HepG2 (cell line): ENCODE results near the gene TANGO6. TPM values are rescaled to one million over a fixed set of nuclear protein-coding genes. Genes with fewer than 3 reads are reported as not detected.

ENCODE experiments used
- ATF6 ChIP-seq: sonication (generic); formaldehyde crosslinking; conservative IDR thresholded peaks from 2 replicates; pipeline ENCODE4 v1.4.0; 2020; ENCODE audit warnings: missing genetic modification reagents
- CENPX ChIP-seq: sonication (generic); formaldehyde crosslinking; IDR thresholded peaks from 2 replicates; pipeline ENCODE4 v1.9.0; 2021; ENCODE audit warnings: mild to moderate bottlenecking, missing genetic modification reagents, moderate library complexity
- CREM ChIP-seq, 2 experiments: sonication (generic) in 1 of 2; formaldehyde crosslinking in 1 of 2; IDR thresholded peaks; 2 replicates each; pipeline versions ENCODE4 v1.4.0 to v1.6.1; 2016 to 2020; ENCODE audit warnings: antibody characterized with exemption in 1 of 2, mild to moderate bottlenecking in 1 of 2, missing genetic modification reagents in 1 of 2
- GATAD1 ChIP-seq: IDR thresholded peaks from 2 replicates; pipeline ENCODE4 v1.6.1; 2016; ENCODE audit warnings: missing genetic modification reagents, missing compliant biosample characterization
- HDAC1 ChIP-seq: sonication (generic); formaldehyde crosslinking; IDR thresholded peaks from 2 replicates; pipeline ENCODE4 v1.5.1; 2020; ENCODE audit warnings: mild to moderate bottlenecking, missing genetic modification reagents
- KMT2A ChIP-seq: sonication (generic); formaldehyde crosslinking; IDR thresholded peaks from 2 replicates; pipeline ENCODE4 v1.4.0; 2020; ENCODE audit warnings: missing genetic modification reagents
- MAX ChIP-seq: IDR thresholded peaks from 2 replicates; pipeline ENCODE4 v1.6.1; 2012; ENCODE audit warnings: inconsistent platforms
- MTA3 ChIP-seq: sonication (generic); formaldehyde crosslinking; IDR thresholded peaks from 2 replicates; pipeline ENCODE4 v1.4.0; 2020; ENCODE audit warnings: missing genetic modification reagents
- NFIC ChIP-seq: IDR thresholded peaks from 2 replicates; pipeline ENCODE4 v1.6.1; 2012; ENCODE audit warnings: mild to moderate bottlenecking, low read length, inconsistent platforms
- NR0B2 ChIP-seq: sonication (generic); formaldehyde crosslinking; IDR thresholded peaks from 2 replicates; pipeline ENCODE4 v1.4.0; 2020; ENCODE audit warnings: mild to moderate bottlenecking, missing genetic modification reagents
- PATZ1 ChIP-seq: sonication (generic); formaldehyde crosslinking; IDR thresholded peaks from 2 replicates; pipeline ENCODE4 v1.4.0; 2020; ENCODE audit warnings: missing genetic modification reagents
- SMARCE1 ChIP-seq: fragments of 450-650 bp; IDR thresholded peaks from 2 replicates; pipeline ENCODE4 v1.6.1; 2017; ENCODE audit warnings: borderline replicate concordance
- SNAPC5 ChIP-seq: sonication (generic); formaldehyde crosslinking; IDR thresholded peaks from 2 replicates; pipeline ENCODE4 v1.8.1; 2023; ENCODE audit warnings: mild to moderate bottlenecking, missing genetic modification reagents, borderline replicate concordance
- TBX3 ChIP-seq: fragments of 450-650 bp; IDR thresholded peaks from 2 replicates; pipeline ENCODE4 v1.6.1; 2017; ENCODE audit warnings: antibody characterized with exemption, mild to moderate bottlenecking, inconsistent platforms, borderline replicate concordance
- TFAP4 ChIP-seq: sonication (generic); IDR thresholded peaks from 2 replicates; pipeline ENCODE4 v1.6.1; 2016; ENCODE audit warnings: low read depth, borderline replicate concordance
- THAP11 ChIP-seq: IDR thresholded peaks from 2 replicates; pipeline ENCODE4 v1.6.1; 2016; ENCODE audit warnings: missing biosample characterization, missing genetic modification reagents
- ZFYVE20 ChIP-seq: sonication (generic); formaldehyde crosslinking; IDR thresholded peaks from 2 replicates; pipeline ENCODE4 v1.8.0; 2023; ENCODE audit warnings: low read depth, mild to moderate bottlenecking, moderate library complexity, missing genetic modification reagents, borderline replicate concordance
- ZNF549 ChIP-seq: sonication (generic); formaldehyde crosslinking; IDR thresholded peaks from 2 replicates; pipeline ENCODE4 v1.5.0; 2020; ENCODE audit warnings: missing genetic modification reagents
- polyA plus RNA-seq, 8 experiments: library from polyadenylated mRNA; depleted of rRNA in 3 of 8; stranded (reverse) in 7 of 8; unstranded in 1 of 8; fragments of >200 nt; fragmentation: Illumina TruSeq in 4 of 8; extraction: Trizol in 4 of 8; gene quantifications; 2 replicates each; pipeline versions ENCODE4 v1.2.1 to v1.2.3, GENCODE V29; 2011 to 2016; ENCODE audit warnings: low read depth in 4 of 8, missing spikeins in 1 of 8, mixed read lengths in 1 of 8; ENCODE audit not compliant: insufficient read depth in 1 of 8
- total RNA-seq, 5 experiments: library from RNA; depleted of rRNA; stranded (reverse); fragments of >200 nt; fragmentation: Illumina TruSeq; extraction: Trizol; gene quantifications; 2 replicates each; pipeline ENCODE4 v1.2.3, GENCODE V29; 2016; ENCODE audit warnings: low read depth in 1 of 5

TANGO6 gene
- total and polyA plus RNA-seq, 2 of the 13 experiments (the other 11 are each of a cell fraction or from before 2014, with no cell fraction given), result 7.2 to 13.3 TPM

GRCh38 chr16:69031877-69032301 is 188.6 kb downstream of the TANGO6 start (continued):
- TF ChIP-seq NR0B2 (CRISPR knock-in tag) (no peak), CREM (IDR thresholded peaks at IDR 0.05) (no peak), CREM (CRISPR knock-in tag; IDR thresholded peaks at IDR 0.05) (no peak), HDAC1 (CRISPR knock-in tag) (peak; percentile 58), SMARCE1 (no peak), NFIC (no peak), THAP11 (CRISPR knock-in tag) (peak; percentile 39; the same call in 1 of the 2 replicates), SNAPC5 (CRISPR knock-in tag) (no peak), TFAP4 (peak; percentile 99), ZFYVE20 (CRISPR knock-in tag) (no peak), KMT2A (CRISPR knock-in tag) (0 out of 2 replicates have a peak, but pooled peaks have one; percentile 27), ZNF549 (CRISPR knock-in tag) (no peak), PATZ1 (peak; percentile 43; the same call in 1 of the 2 replicates), MAX (peak; percentile 69), ATF6 (CRISPR knock-in tag) (no peak), CENPX (no peak), TBX3 (no peak; the same call in 1 of the 2 replicates), MTA3 (CRISPR knock-in tag) (no peak), GATAD1 (no peak)
